Measurements from ENCODE around the gene WASHC4. TPM values are rescaled to one million over a fixed set of nuclear protein-coding genes. Genes with fewer than 3 reads are reported as not detected.

The WASHC4 gene
- total and polyA plus RNA-seq, 4 donors: 11.5 to 59.1 (median 32.6) TPM

DNA sequence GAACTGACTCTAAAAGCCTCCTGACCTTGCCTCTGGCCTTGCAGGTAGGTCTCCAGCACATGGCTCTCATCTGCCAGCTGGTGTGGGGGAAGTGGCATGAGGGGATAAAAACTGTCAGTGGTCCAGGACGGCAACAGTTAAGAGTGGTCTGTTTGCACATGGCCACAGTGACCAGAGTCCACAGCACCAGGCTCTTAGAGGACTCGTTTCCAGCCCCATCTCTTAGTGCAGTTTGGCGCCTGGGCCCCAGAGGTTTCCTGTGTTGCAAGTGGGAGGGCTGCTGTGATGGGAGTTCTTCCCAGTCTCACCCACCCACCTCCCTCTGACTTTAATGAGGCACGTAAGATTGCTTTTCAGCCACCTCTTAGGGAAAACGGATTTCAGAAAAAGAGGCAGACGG, 91.4 kb downstream of the WASHC4 start:
- no peak for TF ChIP-seq HNF4A (conservative IDR thresholded peaks at IDR 0.05)
- no peak for TF ChIP-seq FOXA2 (IDR thresholded peaks at IDR 0.05)
- TF ChIP-seq JUND (IDR thresholded peaks at IDR 0.05): no peak
- TF ChIP-seq NR2F2 (IDR thresholded peaks at IDR 0.05): no peak
- TF ChIP-seq HNF4G (IDR thresholded peaks at IDR 0.05): no peak
- no peak for TF ChIP-seq GABPA (IDR thresholded peaks at IDR 0.05 in 1 of 2, conservative IDR thresholded peaks at IDR 0.05 in 1 of 2)
- TF ChIP-seq RXRA (IDR thresholded peaks at IDR 0.05): no peak
- TF ChIP-seq, protein P1, sequence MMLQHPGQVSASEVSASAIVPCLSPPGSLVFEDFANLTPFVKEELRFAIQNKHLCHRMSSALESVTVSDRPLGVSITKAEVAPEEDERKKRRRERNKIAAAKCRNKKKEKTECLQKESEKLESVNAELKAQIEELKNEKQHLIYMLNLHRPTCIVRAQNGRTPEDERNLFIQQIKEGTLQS (IDR thresholded peaks at IDR 0.05): no peak
- TF ChIP-seq YY1 (IDR thresholded peaks at IDR 0.05): no peak
- TF ChIP-seq, protein P2, sequence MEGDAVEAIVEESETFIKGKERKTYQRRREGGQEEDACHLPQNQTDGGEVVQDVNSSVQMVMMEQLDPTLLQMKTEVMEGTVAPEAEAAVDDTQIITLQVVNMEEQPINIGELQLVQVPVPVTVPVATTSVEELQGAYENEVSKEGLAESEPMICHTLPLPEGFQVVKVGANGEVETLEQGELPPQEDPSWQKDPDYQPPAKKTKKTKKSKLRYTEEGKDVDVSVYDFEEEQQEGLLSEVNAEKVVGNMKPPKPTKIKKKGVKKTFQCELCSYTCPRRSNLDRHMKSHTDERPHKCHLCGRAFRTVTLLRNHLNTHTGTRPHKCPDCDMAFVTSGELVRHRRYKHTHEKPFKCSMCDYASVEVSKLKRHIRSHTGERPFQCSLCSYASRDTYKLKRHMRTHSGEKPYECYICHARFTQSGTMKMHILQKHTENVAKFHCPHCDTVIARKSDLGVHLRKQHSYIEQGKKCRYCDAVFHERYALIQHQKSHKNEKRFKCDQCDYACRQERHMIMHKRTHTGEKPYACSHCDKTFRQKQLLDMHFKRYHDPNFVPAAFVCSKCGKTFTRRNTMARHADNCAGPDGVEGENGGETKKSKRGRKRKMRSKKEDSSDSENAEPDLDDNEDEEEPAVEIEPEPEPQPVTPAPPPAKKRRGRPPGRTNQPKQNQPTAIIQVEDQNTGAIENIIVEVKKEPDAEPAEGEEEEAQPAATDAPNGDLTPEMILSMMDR (IDR thresholded peaks at IDR 0.05; ENCODE audit: low read depth, low read length, missing input control): no peak
- TF ChIP-seq FOXA1 (IDR thresholded peaks at IDR 0.05): no peak
- no peak for TF ChIP-seq SP1 (IDR thresholded peaks at IDR 0.05)
- TF ChIP-seq, protein P3, sequence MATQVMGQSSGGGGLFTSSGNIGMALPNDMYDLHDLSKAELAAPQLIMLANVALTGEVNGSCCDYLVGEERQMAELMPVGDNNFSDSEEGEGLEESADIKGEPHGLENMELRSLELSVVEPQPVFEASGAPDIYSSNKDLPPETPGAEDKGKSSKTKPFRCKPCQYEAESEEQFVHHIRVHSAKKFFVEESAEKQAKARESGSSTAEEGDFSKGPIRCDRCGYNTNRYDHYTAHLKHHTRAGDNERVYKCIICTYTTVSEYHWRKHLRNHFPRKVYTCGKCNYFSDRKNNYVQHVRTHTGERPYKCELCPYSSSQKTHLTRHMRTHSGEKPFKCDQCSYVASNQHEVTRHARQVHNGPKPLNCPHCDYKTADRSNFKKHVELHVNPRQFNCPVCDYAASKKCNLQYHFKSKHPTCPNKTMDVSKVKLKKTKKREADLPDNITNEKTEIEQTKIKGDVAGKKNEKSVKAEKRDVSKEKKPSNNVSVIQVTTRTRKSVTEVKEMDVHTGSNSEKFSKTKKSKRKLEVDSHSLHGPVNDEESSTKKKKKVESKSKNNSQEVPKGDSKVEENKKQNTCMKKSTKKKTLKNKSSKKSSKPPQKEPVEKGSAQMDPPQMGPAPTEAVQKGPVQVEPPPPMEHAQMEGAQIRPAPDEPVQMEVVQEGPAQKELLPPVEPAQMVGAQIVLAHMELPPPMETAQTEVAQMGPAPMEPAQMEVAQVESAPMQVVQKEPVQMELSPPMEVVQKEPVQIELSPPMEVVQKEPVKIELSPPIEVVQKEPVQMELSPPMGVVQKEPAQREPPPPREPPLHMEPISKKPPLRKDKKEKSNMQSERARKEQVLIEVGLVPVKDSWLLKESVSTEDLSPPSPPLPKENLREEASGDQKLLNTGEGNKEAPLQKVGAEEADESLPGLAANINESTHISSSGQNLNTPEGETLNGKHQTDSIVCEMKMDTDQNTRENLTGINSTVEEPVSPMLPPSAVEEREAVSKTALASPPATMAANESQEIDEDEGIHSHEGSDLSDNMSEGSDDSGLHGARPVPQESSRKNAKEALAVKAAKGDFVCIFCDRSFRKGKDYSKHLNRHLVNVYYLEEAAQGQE (IDR thresholded peaks at IDR 0.05): no peak
- TF ChIP-seq EGR1 (IDR thresholded peaks at IDR 0.05; ENCODE audit: low read depth in 2 of 2): no peak
- TF ChIP-seq, protein P4, sequence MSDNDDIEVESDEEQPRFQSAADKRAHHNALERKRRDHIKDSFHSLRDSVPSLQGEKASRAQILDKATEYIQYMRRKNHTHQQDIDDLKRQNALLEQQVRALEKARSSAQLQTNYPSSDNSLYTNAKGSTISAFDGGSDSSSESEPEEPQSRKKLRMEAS (IDR thresholded peaks at IDR 0.05): no peak
- TF ChIP-seq, protein P5, sequence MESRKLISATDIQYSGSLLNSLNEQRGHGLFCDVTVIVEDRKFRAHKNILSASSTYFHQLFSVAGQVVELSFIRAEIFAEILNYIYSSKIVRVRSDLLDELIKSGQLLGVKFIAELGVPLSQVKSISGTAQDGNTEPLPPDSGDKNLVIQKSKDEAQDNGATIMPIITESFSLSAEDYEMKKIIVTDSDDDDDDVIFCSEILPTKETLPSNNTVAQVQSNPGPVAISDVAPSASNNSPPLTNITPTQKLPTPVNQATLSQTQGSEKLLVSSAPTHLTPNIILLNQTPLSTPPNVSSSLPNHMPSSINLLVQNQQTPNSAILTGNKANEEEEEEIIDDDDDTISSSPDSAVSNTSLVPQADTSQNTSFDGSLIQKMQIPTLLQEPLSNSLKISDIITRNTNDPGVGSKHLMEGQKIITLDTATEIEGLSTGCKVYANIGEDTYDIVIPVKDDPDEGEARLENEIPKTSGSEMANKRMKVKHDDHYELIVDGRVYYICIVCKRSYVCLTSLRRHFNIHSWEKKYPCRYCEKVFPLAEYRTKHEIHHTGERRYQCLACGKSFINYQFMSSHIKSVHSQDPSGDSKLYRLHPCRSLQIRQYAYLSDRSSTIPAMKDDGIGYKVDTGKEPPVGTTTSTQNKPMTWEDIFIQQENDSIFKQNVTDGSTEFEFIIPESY (IDR thresholded peaks at IDR 0.05): no peak
- no peak for TF ChIP-seq TAF1 (conservative IDR thresholded peaks at IDR 0.05)
- TF ChIP-seq RAD21 (IDR thresholded peaks at IDR 0.05): no peak
- peaks cover 3 to 31% (median 5%) of the 10 kb centered on the region in 4 donors for H3K36me3 ChIP-seq (ENCODE audit: control insufficient read depth in 4 of 4, insufficient read depth in 3 of 4, low read depth in 1 of 4, low read length in 3 of 4)
- no peaks in the 10 kb centered on the region for H3K27me3 ChIP-seq (ENCODE audit: control insufficient read depth in 4 of 4, insufficient read depth in 4 of 4, low read length in 3 of 4)
- H3K27ac ChIP-seq (ENCODE audit: low read depth in 1 of 2, low read length in 2 of 2): no peak overlapping the region
- H3K4me1 ChIP-seq (ENCODE audit: control insufficient read depth in 4 of 4, insufficient read depth in 4 of 4, low read length in 3 of 4): peaks cover 5 to 17% (median 11%) of the 10 kb centered on the region in 4 donors
- H3K9me3 ChIP-seq (ENCODE audit: control insufficient read depth in 4 of 4, low read length in 3 of 4): no peaks in the 10 kb centered on the region
- H3K9ac ChIP-seq (ENCODE audit: low read depth in 1 of 2, low read length in 2 of 2): no peak overlapping the region
- H3K4me3 ChIP-seq (ENCODE audit: low read depth in 1 of 3, low read length in 3 of 3): no peak overlapping the region
- no peak for DNase-seq (ENCODE audit: low spot score)
- WGBS: 79% methylated on average over 6 of the region's 6 CpGs
